Embryonic facial prominence (tissue), 1 donor: ENCODE data around the gene FOXA2.
"Not testable (repeated sequence)": the region's sequence is repeated elsewhere in the genome, so short reads cannot be mapped to it uniquely, and the experiment has no call there.

ENCODE experiments used
- DNase-seq: peaks from one replicate; pipeline ENCODE4 v3.0.0-alpha.2; 2016; ENCODE audit errors: extremely low spot score

The FOXA2 gene

DNA sequence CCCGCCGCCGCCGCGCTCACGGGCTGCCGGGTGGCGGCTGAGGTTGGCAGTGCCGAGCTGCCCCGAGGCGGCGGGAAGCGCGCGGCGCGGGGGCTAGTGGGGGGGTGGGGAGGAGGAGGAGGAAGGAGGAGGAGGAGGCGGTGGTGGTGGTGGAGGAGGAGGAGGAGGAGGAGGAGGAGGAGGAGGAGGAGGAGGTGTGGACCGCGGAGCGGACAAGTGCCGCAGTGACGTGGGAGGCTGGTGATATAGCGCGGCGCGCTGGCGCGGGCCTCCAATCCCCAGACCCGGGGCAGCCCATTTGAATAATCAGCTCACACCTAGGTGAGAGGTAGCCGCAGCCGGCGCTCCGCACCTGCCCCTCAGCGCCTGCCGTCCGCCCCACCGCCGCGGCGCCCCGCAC, at the start of gene FOXA2:
Gene FOXA2, minus strand, starts transcription at position 51 of the 400 bp plus-strand sequence. CDS start 294 bp downstream, outside the sequence.
- DNase-seq: no peak

DNA sequence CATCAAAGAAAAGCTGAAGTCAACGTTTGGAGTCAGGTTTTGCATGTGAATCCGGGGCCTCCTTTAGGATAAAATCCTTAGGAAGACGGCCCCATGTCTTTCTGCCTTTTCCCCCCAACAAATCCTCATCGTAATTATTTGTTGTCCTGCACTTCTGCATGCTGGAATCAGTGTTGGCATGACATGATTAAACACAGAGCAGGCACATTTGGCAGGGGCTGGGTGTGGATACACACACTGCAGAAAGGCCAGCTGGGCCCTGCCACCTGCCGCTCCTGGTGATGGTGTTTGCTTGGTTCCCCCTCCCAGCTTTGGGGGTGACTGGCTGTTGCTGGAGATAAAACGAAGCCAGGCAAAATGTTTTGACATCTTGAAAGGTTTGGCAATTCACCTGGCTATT, 46.3 kb upstream of the FOXA2 start:
- DNase-seq: no peak

DNA sequence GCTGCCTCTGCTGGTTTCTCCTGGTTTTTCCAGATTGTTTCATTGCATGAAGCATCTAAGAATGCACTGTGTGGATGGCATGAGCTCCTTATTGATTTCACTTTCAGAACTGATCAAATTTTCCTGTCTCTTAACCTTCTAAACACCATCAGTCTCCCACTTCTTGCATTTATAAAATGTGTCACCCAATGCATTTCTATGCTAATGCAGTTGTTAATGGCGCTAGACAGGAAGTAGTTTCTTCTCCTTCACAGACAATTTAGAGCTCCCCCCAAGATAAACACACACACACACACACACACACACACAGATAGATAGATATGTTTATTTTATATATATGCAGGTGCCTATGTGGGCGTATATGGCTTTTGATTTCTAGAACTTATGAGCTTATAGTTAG, 45.6 kb upstream of the FOXA2 start:
- DNase-seq: no peak

DNA sequence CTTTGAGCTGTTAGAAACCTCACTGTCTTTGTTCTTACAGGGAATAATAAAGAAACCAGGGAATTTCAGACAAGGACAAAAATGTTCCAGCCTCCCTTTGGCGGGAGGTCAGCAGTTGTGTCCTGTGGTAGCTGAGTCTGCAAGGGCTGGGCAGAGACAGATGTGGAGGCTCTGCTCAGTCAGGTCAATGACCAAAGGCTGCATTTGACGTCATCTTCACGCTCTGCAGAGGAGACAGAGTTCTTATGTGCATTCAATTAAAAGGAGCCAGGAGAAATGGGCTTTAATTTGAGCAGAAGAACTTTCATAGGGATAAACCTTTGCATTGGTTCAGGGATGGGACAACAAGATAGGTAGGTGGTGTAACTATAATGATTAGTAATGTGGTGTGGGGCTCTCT, 45.1 kb upstream of the FOXA2 start:
- no peak for DNase-seq

DNA sequence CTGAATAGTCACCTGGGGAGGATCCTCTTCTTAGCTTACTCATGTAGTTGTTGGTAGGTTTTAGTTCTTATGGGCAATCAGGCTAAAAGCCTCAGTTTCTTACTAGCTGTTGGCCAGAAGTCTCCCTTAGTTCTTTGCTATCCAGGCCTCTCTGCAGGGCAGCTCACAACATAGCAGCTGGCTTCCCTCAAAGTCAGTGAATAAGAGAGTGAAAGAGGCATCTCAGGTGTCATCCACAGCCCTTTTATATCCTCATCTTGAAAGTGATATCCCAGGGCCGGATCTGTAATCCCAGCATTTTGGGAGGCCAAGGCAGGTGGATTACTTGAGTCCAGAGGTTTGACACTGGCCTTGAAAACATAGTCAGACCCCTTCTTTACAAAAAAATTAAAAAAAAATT, 42.1 kb upstream of the FOXA2 start:
- DNase-seq: no peak

DNA sequence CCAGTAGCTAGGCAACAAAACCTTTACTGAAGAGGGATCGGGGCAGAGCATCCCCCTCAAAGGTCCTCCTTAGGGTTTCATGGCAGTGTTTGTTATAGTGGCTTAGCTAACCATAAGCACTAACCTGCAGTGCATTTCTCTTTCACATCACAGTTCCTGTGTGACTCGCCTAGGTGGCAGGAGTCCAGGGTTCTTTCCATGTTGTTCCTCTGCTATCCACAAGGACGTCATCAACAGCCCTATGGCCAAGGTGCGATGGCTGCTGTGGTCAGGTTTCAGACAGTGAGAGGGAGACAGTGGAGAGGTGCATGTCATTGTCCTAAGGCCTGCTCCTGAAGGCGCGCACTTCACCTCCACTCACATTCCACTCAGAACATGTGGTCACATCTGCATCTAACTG, 38.8 kb upstream of the FOXA2 start:
- DNase-seq: no peak

DNA sequence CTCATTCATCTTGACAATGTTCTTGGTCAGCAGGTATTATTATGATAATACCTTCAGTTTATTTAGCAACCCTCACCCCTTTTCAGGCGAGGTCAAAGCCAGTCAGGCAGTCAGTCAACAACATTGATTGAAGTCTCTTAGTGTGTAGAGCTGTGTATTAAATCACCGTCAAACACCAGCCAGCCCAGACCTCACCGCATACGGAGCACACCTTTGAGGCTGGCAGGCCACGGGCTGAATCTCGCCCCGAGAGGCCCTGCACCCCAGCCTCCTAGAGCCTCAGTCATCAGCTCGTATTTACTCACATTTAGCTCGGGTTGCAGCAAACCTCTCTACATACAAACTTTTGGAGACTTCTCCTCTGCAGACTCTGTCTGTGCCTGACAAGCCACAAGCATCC, 36.0 kb upstream of the FOXA2 start:
- no peak for DNase-seq

DNA sequence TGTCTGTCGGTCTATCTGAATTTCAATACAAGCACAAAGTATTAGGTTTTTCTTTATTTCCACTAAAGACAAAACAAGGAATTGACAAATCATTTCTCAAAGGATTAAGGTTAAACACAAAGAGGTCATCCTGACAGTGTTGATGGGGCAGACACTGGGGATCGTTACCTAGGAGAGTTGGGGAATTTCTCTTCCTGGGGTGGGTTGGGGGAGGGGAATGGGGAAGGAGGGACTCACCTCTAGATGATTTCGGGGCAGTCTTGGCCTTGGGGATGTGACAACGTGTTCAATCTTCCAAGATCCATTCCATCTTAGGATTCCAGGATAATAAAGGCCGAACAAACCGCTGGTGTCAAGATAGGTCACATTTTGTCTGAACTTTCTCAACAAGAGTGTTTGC, 35.4 kb upstream of the FOXA2 start:
- DNase-seq: no peak

DNA sequence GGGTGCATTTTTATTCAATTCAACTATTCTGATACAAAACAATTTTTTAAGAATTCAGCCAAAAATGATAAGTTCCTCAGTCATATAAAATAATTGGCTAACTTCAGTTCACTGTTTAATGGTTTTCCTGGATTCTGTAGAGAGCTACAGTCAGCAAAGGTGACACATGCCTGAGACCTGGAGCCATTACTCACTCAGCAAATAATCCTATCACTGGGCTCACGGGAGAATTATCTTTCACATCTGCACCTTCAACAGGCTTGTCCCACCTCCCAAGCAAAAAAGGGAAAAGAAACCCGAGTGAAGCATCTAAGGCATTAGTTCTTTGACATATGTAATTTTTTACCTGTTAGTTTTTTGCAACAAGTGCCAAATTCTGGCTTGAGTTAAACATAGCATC, 34.9 kb upstream of the FOXA2 start:
- no peak for DNase-seq

DNA sequence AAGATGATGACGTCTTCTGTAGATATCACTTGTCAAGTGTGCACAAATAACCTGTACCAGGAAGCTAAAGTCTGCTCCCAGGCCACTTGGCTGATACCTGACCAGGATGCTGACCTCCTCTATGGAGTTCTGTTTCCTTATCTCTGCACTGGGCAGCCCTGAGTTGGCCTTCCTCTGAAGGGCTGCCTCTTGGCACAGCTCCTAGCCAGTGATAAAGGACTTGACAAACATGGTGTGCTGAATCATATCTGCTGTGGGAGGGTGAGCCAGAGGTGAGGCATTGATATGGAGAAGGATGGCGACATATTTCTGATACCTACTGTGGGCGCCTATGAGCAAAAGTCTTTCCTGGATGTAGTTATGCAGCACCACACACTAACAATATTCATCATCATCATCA, 32.8 kb upstream of the FOXA2 start:
- no peak for DNase-seq

DNA sequence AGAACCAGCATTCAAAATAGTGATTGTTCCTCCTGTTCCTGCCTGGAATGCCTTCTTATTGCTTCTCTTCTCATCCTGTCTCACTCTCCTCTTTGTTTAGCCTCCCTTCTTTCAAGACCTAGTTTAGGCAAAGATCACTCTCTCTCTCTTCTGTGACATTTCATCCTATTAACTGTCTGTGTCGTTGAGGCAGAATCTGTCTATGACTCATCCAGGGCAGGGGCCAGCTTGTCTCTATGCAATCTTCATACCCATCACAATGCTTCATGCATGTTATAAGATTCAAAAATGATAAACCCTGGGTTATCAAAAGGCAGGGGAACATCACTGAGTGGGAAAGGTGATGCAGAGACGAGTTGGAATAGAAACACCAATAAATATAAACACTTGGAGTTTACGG, 32.2 kb upstream of the FOXA2 start:
- DNase-seq: no peak

DNA sequence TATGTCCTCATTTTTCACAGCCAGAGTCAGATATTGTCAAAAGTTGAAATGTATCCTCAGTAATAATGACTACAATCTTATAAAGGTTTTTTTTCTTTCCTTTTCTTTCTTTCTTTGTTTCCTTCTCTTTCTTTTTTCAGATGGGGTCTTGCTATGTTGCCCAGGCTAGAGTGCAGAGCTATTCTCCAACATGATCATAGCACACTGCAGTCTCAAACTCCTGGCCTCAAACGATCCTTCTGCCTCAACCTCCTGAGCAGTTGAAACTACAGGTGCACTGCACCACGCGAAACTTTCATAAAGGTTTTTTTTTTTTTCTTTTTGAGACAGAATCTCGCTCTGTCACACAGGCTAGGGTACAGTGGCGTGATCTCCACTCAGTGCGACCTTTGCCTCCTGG, 31.1 kb upstream of the FOXA2 start:
- DNase-seq: no peak

DNA sequence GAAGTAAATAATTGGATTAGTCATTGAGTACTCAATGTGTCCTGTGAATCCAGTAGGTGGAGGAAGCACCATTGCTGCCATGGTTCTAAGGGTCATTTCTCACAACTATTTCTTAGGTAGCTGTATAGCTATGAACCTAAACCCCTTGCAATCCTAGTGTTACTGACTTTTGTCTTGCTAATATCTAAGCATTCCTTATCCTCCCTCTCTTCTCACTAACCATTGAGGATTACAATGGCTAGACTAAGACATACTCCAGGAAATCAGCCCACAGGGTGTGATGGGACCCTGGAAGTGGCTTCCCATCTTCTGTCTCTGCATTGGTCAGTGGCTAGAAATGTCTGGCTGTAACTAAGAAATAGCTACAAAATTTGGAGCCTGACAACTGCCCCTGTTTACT, 27.3 kb upstream of the FOXA2 start:
- DNase-seq: no peak

DNA sequence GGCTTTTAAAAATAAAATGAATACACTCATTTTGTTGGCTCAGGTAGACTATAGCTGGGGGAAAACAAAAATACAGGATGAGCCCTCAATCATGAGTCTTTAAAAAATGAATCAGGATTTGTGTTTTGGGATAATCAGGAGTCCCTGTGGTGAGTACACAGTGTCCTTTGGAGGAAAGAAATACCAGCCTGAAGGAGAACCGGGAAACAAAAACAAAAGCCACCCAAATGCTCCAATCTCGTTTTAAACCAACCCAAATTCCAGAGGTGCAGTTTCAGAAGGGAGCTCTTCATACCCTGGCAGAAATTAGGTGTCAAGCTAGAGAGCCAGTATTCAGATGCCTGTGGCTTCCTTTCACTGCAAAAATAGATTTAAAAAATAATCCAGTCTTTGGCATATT, 23.3 kb upstream of the FOXA2 start:
- DNase-seq: no peak

DNA sequence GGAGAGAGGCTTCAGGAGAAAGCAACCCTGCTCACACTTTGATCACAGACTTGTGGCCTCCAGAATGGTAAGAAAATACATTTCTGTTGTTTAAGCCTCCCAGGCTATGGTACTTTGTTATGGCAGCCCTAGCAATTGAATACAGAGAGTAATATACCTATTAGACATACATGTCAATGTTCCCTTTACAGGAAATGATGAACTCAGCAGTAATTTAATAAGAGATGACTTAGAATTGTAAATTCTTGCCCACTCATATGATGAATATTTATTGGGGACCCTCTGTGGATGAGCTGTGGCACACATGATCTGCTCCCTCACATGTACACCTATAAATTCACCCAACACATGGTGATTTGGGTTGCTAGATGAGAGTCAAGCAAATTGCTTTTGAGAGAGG, 20.4 kb upstream of the FOXA2 start:
- DNase-seq: no peak

DNA sequence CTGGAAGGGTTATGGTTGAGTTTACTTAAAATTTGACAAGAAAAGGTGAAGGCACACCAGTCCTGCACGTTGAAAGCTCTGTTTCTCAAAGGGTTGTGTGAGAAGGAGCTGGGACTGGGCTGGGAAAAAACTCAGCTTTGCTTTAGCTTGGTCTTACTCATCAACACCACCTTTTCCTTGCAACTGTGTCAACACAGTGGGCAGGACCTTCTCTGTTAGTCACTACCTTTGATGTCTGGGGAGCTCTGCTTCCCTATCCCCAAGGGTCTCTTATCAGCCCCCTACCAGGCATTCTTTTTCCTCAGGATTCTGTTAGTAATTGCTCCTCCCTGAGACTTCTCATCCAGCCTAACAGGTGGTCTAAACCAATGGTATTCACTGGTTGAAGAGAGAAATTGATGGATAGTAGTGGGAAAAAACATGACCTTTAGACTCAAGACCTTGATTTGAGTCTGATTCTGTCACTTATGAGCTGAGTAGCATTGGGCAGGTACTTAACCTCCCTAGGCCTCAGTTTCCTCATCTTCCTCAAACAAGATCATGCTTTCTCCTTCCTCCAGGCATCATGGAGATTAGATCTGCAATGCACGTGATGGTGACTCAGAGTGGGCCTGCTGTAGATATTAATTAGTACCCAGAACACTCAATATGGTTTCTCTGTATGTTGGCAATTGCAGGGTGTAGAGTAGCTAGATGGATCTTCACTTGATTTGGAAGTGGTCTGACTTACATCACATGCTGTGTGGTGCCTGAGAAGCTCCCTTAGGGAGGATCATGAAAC, 17.2 kb upstream of the FOXA2 start:
- DNase-seq: no peak

DNA sequence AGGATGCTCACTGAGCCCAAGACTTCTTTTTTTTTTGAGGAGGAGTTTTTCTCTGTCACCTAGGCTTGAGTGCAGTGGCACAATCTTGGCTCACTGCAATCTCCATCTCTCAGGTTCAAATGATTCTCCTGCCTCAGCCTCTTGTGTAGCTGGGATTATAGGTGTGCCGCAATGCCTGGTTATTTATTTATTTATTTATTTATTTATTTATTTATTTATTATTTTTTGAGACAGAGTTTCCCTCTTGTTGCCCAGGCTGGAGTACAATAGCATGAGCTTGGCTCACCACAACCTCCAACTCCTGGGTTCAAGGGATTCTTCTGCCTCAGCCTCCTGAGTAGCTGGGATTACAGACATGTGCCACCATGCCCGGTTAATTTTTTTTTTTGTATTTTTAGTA, 14.9 kb upstream of the FOXA2 start:
- DNase-seq: not testable (repeated sequence)

DNA sequence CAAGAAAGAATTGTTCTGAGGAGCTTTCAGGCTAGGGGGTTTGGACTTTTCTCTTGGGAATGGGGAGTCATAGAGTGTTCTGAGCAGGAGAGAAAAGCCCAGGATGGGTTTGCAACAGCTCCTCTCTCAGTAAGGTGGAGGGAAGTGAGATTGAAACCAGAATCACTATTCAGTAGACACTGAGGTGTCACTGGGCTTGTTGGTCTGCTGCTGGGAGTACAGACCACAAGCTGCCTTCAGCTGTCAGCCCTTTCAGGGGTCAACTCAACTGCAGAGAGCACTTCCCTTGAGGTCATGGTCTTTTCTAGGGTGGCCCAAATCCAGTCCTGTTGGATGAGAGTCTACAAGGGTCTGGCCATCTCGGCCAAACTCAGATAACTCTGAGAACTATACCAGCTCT, 12.9 kb upstream of the FOXA2 start:
- DNase-seq: no peak

DNA sequence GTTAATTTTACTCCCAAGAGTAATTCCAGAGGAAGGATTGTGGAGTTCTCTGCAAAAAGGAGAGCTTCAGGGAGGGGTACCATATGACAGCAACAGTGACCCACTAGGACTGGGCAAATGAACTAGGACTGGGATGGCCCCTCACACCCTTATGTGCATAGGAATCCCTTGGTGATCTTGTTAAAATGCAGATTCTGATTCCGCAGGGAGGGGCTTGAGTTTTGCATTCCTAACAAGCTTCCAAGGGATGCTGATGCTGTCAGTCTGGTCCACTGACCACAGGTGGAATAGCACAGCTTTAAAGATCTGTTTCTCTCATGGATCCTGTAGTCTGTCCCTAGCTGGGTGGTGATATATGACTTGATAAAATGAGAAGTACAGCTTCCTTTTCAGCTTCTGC, 6.3 kb upstream of the FOXA2 start:
- no peak for DNase-seq

DNA sequence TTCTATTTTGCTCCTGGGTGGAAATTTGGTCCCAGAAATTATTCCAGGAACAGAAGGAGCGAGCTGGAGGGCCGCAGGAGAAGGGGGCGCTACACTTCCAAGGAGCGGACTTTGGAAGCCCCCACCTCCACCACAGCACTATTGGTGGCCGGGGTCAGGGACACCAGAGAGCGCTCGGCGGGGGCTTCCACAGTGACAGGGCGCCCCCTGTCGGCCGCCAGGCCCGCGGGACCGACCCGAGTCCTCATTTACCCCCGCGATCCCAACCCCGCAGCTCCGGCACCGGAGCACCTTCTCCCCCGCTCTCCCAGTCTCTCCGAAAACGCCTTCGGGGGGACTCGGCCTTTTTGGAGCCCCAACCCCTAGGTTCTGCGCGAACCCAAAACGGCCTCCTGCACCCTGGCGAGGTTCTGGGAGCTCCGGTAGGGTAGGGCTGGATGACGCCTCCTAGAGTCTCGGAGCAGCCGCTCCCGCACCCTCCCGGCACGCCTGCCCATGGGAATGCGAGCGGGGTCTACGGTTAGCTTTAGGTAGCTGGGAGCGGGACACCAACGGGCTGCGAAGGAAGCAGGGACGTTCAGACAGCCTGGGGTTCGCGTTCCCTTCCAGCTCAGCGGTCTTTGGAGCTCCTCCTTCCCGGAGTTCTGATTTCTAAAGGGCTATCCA, 2.4 kb upstream of the FOXA2 start:
- no peak for DNase-seq

DNA sequence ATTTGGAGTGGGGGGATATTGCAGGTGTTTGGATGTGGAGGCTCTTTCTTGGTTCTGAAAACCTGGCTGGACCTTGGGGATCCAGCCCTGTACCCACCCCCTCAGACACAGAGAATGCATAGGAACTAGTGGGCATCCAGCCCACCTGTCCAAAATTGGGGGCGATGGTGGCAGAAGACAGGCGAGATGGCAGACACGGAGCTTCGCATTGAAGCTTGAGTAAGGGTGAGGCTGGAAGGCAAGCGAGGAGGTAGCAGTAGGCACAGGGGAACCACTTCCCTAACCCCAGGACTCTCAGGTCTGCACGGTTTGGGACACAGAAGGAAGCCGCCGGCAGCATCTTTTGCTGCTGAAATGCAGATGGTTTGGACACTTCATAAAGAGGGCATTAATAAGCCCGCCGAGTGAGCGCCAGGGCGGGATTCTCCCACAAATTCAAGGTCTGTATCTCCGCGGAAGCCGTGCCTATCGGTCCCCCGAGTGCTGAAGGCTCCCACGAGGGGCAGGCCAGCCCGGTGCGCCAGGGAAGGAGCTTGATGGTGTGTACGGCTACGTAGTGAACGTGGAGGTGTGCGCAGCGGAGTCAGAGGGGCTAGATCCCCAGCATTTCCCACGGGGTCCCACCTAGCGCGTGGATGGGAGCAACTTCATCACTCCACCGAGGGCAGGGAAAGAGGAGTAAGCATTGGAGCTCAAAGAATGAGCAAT, 1.6 kb upstream of the FOXA2 start:
- no peak for DNase-seq

DNA sequence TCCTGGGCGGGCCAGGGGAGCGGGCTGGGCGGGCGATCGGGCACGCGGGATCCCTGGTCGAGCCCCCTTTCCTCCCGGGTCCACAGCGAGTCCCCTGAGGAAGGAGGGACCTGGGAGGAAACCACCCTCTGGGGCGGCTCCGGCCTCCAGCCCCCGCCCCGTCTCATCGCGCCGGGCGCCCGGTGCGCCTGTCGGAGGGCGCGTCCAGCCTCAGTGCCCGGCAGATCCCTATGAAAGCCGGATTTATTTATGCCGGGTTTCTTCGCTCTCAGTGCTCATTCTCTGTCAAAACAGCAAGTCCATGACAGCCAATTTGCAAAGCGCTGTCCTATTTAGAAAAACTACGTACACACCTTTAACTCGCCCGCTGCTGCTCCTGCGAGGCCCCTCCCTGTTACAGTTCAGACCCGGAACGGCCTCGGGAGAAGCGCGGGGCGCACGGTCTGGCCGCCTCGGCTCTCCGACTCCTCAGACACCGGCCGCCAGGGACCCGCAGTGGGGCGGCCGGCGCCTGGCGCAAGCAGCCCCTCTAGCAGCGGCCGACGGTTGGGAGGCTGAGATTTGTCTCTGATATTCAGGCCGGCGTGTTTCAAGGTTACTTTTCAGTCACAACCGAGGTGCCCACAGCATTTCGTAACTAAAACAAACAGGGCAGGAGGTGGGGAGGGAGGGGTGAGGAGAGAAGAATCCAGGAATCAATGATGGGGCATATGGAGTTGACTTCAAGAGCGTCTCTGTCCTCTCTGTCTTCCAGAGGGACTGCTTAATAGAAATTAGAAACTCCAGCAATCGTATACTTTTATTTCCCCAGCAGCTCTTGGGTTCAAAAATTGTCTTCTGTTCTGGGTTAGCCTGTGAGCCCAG, 782 bp upstream of the FOXA2 start:
- DNase-seq: no peak
